ENCODE data around the gene SLC13A2.

The SLC13A2 gene

DNA sequence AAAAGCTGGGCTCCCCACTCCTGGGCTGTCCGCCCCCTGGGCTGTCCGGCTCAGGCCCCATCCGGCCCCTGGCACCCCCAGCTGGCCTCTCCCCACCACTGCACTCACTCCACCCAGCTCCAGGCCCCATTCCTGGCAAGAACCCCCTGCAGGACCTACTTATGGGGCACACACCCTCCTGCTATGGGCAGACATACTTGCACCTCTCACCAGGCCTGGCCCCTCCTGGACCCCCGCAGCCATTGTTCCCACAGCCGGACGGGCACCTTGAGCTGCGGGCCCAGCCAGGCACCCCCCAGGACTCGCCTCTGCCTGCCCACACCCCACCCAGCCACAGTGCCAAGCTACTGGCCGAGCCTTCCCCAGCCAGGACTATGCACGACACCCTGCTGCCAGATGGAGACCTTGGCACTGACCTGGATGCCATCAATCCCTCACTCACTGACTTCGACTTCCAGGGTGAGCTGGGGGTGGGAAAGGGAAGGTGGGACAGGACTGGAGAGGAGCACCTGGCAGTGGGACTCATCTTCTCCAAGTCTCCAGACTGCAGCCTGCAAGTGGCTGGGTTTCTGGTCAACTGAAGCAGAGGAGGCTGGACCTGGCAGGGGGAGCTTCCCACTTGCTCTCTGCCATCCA lies 61.4 kb downstream of the SLC13A2 start:
- no peak for DNase-seq

DNA sequence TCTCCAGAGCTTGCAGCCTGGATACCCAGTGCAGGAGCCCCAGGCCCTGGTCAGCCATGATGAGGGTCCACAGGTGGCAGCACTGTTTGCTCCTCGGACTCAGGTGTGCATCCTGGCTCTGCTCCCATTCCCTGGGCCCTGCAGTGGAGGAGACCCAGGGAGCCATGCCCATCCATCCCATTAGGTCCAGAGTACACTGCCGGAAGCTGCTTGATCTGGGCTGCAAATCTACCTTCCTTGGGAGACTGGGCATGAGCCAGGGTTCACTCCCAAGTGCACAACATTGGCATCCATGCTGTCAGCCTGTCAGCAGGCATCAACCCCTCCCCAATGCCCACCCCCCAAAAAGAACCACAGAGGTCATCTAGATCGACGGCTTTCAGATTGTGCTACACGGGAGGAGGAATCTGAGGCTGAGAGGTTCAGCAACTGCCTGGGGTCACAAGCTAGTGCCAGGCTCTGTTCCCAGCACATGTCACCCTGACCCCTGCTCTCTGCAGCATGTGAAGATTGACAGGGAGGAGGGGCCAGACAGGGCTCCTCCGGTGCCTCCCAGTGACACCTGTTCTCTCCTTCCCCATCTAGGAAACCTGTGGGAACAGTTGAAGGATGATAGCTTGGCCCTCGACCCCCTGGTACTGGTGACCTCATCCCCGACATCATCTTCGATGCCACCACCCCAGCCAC lies 63.2 kb downstream of the SLC13A2 start:
- DNase-seq = no peak

DNA sequence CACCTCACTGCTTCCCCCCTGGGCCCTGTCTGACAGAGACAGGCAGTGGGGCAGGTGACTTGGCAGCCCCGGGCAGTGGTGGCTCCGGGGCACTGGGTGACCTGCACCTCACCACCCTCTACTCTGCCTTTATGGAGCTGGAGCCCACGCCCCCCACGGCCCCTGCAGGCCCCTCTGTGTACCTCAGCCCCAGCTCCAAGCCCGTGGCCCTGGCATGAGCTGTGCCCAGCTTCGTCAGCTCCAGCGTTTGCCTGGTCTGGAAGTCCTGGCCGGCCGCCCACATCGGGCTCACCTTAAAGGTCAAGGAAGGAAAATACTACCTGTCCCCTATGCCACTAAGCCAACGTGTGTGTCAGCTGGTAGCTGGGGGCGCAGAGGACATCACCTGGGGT lies 63.8 kb downstream of the SLC13A2 start:
- DNase-seq = no peak

DNA sequence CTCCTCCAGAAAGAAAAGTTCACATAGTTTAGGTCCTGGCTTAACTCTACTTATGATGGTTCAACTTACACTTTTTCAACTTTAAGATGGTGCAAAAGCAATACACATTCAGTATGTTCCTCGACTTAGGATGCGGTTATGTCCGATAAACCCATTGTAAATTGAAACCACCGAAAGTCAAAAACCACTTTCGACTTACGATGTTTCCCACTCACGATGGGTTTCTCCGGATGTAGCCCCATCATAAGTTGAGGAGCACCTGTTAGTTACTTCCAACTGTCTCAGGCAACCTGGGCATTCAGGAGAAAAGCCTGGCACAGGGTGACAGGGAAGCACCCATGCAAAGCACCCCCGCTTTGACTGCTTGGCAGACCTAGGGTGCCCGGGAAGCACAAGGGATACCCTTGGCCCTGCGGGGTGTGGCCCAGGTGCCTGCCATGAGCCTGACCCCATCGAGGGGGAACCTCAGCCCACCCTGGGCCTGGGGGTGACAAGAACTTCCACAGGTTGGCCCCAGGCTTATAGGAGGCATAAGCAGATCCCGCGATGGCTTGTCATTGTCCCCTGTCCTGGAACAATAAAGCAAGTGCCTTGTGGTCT lies 65.0 kb downstream of the SLC13A2 start:
- no peak for DNase-seq

DNA sequence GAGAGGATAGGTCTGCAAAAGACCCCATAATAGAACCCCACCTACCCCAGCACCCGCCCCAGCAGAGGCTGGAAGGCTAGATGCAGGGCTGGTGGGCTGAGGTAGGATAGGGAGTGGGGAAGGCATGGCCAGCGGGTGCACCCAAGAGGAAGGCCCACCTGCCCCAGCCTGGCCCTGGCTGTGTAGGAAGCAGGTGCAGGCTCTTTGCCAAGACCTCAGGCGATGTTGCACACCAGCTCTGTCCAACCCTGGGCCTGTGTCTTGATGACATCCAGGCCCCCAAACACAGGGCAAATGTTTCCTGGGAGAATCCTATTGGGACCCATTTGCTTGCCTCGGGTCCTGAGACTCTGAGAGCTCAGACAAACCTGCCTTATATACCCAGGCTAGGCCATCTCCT lies 66.8 kb downstream of the SLC13A2 start:
- no peak for DNase-seq

DNA sequence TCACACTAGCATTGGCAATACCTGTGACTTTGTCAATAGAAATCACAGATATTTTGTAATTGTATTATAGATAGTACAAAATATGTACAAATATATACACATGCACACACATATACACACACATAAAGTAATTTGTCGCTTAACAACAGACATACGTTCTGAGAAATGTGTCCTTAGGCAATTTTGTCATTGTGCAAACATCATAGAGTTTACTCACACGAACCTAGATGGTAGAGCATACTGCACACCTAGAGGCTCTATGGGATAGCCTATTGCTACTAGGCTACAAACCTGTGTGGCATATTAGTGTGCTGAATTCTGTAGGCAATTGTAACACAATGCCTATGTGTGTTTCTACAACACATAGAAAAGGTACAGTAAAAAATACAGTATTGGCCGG lies 68.0 kb downstream of the SLC13A2 start:
- no peak for DNase-seq

DNA sequence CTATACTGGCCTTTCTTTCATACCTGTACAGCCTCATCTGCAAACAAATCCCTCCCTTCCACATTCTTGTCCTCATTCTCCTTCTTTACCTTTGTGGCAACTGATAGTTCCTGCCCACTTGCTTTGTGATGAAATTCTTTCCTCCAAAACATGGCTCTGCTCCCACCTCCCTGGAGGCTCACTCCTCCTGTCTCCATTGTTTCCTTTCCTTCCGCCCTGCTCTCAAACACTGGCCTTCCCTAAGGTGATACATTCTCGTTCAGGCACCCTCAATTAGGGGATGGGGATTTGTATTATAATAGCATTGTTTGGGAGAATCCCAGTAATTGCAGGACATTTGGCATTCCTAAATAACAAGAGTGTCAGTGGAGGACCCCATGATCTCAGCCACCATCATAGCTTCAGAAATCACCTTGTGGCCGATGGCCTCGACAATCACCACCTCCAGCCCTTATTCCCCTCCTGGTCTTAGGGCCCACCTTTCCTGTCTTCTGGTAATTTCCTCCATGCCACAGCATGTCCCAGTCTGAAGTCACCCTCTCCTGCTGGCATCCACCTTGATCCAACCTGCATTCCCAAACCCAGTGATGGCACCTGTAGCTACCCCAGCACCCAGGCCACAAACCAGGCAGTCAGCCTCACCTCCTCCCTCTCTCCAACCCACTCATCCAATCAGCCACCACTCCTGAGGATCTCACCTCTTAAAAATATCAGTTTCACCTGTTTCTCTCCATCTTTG lies 71.1 kb downstream of the SLC13A2 start:
- no peak for DNase-seq

DNA sequence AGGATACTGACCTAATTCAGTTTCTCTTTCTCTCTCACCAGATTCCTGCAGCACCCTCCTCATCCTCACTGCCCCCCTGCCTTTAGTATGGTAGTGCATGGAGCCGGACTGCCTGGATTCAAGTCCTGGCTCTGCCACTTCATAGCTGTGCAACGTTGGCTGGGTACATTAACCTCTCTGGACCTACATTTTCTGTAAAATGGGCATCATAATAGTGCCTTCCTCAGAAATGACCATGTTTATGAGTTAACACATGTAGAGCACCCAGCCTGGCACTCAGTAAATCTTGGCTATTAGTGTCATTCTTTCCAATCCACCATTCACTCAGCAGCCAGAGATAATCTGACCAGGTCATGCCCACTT lies 71.7 kb downstream of the SLC13A2 start:
- DNase-seq = no peak

DNA sequence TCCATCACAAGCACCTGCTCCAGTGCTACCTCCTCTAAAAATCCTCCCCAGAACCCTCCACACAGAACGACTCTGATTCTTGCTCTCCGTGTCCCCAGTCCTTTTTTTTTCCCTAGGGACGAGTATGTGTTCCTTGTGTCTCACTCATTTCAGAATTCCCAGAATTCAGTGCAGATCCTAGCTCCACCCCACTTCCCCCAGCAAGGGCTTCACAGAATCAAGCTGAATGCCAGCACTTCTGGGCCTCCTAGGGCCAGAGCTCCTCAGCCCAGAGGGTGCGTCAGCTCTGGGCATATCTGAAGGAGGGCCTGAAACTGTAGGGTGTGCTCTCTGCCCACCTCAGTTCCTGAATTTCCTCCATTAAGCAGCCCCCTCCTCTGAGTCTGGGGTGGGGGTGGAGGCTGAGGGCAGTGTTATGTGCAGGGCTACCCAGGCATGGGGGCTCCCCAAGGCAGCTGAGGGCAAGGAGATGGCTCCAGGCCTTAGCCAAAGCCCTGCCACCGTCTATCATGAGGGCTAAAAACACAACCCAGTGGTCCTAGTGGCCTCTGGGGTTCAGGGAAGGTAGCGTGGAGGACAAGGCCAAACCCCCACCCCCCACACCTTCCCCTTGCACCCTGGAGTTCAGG lies 72.5 kb downstream of the SLC13A2 start:
- no peak for DNase-seq

DNA sequence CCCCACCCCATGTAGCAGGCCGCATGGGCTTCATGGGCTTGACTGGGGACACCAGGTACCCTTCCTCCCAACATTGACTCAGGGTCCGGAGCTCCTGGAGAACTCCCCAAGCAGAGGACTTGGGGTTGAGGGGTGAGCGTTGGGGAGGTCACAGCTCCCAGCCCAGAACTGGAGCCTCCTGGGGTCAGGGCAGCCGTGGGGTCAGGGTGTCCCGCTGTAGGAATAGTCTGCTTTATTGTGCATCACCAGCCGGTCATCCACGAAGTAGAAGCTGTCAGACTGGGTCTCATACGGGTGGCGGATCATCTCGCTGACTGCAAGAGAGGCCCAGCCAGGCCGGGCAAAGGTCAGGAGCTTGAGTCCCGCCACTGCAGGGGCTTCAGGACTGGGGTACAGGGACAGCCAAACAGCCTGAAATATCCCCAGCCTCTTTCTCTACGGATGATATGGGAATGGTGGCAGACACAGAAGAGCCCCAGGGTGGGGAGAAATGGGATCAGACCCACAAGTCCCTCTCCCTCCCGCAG lies 73.7 kb downstream of the SLC13A2 start:
- DNase-seq = no peak
